Stimulated activated CD8-positive, alpha-beta memory T cell treated with anti-CD3 and anti-CD28 coated beads, Interleukin-15, amount 100 ng/mL, for 48 hours (primary cell): Measurements from ENCODE around the gene HDAC7.

ENCODE experiments used
- DNase-seq, 2 donors: peaks; one replicate each; pipeline ENCODE4 v3.0.0-alpha.2; 2020; ENCODE audit warnings: low read depth in 2 of 2

Gene HDAC7

GRCh38 chr12:47763481-47764346 lies 56.0 kb downstream of the HDAC7 start:
- no peak for DNase-seq

DNA sequence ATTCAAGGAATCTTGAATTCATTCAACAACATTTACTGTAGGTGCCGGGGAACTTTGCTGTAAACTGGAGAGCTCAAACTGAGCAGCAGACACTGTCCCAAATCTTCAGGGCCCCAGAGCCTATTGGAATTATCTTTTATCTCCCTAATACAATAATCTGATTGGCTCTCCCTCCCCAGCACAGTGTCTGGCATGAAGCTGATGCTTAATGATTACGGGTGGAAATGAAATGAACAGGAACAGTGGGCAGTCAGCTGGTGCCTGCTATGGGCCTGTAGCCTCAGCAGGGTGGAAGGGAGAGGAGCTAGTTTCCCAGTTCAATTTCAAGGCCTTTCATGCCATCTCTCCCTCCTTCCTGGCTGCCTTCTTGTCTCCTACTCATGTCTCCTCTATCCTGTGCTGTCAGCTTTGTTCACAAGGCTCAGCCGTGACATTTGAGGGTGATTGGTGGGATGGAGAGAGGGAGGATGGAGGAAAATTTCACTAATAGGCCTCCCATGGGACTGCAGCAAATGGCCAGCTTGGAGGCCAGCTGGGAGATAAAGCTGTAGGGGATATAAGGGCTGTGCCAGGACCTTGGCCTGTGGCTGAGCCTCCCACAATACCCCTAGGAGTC lies 56.7 kb downstream of the HDAC7 start:
- no peak for DNase-seq

- DNase-seq = peak; percentile 57 to 63
Observed at GRCh38 chr12:47758834-47759690, 60.6 kb downstream of the HDAC7 start, which contains the start of gene RAPGEF3. TSS of gene RAPGEF3 (minus strand) at chr12:47758880. CDS start at chr12:47758556, 324 bp downstream.

DNA sequence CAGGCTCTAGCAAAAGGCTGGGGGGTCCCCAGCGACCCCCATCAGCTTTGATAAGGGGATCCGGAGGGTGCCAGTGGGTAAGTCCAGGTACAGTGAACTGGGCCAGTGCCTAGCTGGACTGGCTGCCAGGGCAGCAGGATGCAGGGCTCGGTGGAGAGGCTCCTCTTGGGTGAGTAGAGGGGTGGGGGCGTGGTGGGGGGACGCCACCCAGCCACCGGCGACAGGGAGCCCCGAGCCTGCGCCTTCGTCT lies 61.2 kb downstream of the HDAC7 start:
- no peak for DNase-seq

- DNase-seq = no peak
Observed at GRCh38 chr12:47757840-47758583, 61.7 kb downstream of the HDAC7 start.

DNA sequence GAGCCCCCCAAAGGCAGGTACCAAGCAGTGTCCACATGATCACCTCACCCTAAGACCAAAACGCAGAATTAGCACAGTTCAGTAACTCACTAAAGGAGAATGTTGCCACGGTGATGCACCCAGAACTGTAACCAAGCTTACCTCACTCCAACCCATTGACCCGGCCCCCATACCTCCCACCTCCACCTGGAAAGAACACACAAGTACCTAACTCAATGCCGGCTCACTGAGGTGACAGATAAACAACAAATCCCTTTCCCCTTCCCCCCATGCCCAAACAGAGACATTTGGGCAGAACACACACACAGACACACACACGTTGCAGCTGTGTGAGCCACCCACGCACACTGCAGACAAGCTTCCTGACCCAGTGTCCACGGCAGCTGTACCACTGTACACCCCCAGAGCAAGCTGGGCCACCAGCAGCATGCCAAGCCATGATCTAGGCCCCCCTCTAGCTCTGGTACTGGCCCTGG lies 62.3 kb downstream of the HDAC7 start:
- DNase-seq = no peak

- DNase-seq = no peak
Observed at GRCh38 chr12:47755655-47756562, 63.8 kb downstream of the HDAC7 start.

DNA sequence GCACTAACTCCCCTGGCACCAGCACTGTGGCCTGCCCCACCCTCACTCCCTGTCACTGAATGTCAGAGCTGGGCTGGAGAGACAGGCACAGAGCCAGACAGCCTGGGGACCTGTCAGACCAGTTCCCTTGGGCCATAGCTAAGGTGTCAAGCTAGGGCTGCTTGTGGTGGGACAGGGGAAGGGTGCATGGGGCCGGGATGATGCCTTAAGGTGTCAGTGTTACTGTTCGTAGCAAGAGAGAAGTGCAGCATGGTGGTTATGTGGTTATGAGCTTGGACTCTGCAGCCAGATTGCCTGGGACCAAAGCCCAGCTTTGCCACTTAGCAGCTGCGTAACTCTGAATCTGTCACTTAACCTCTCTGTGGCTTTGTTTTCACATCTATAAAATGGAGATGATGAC lies 64.8 kb downstream of the HDAC7 start:
- no peak for DNase-seq

- DNase-seq = no peak
Observed at GRCh38 chr12:47754126-47754525, 65.6 kb downstream of the HDAC7 start.

- no peak for DNase-seq
Observed at GRCh38 chr12:47753021-47754001, 66.4 kb downstream of the HDAC7 start.

GRCh38 chr12:47752552-47752951 lies 67.2 kb downstream of the HDAC7 start:
- DNase-seq = no peak

DNA sequence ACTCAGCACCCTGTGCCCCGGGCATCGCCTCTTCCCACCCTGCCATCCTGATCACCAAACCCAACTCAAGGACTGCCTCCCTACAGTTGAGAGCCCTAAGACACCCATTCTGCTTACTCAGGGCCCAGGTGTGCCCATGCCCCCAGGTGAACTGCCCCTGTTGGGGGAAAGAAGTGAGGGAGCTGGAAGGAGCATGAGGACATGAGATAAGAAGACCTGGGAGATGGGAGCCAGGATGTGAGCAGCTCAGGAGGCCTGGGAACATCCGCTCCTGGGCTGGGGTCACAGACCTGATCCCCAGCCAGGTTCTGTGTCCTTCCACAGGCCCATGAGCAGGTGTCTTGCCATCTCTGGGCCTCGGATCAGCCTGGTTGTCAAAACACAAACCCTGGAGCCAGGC lies 67.6 kb downstream of the HDAC7 start:
- DNase-seq = no peak

- DNase-seq = no peak
Observed at GRCh38 chr12:47751561-47751960, 68.1 kb downstream of the HDAC7 start.

DNA sequence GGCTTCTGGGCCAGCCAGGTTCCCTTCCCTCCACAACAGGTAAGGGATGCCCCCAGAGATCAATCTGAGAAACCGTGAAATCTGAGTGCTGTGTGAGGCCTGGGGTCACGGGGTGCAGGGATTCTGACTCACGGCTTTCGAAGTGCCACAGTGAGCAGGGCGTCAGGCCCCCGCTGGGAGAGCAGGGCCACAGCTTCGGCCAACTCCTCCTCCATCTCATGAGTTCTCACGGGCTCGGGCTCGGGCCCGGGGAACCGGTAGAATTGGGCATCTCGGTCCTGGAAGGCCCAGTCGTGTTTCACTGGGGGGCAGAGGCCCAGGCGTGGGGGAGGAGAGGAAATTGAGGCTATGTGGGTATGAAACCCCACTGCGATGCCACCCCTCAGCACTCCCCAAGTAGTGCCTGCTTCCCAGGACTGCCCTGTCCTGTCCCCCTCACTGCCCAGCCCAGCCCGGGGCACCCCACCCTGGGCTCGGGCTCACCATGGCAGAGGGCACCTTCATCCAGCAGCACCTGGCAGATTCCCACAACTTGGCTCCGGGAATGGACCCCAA lies 68.7 kb downstream of the HDAC7 start:
- no peak for DNase-seq

GRCh38 chr12:47750229-47750798 lies 69.4 kb downstream of the HDAC7 start:
- no peak for DNase-seq

GRCh38 chr12:47748899-47749298 lies 70.8 kb downstream of the HDAC7 start:
- no peak for DNase-seq

- DNase-seq = no peak
Observed at GRCh38 chr12:47748507-47748828, 71.2 kb downstream of the HDAC7 start.

- no peak for DNase-seq
Observed at GRCh38 chr12:47747596-47748506, 71.9 kb downstream of the HDAC7 start.
